Uterus (tissue), 4 donors: ENCODE results near the gene HECTD1. TPM values are rescaled to one million over a fixed set of nuclear protein-coding genes. Genes with fewer than 3 reads are reported as not detected.
"Not testable (repeated sequence)": the region's sequence is repeated elsewhere in the genome, so short reads cannot be mapped to it uniquely, and the experiment has no call there.

ENCODE experiments used
- DNase-seq, 2 donors: peaks; one replicate each; pipeline ENCODE4 v3.0.0-alpha.2; 2019 to 2020
- H3K27ac ChIP-seq, 2 donors: fragments of 200-600 bp; sonication (generic); 1 replicate in 1 of 2; 2 replicates in 1 of 2; pipeline ENCODE4 v1.5.1; 2016 to 2018
- H3K27me3 ChIP-seq, 2 donors: fragments of 200-600 bp; sonication (generic); one replicate each; pipeline ENCODE4 v1.5.1; 2018 to 2019; ENCODE audit warnings: control low read depth in 1 of 2
- H3K36me3 ChIP-seq, 2 donors: fragments of 200-600 bp; sonication (generic); one replicate each; pipeline ENCODE4 v1.5.1; 2019; ENCODE audit warnings: control low read depth in 1 of 2
- H3K4me1 ChIP-seq, 2 donors: fragments of 200-600 bp; sonication (generic); one replicate each; pipeline ENCODE4 v1.5.1; 2018 to 2019; ENCODE audit warnings: control low read depth in 1 of 2
- H3K4me3 ChIP-seq, 2 donors: fragments of 200-600 bp; sonication (generic); 1 replicate in 1 of 2; 2 replicates in 1 of 2; pipeline ENCODE4 v1.5.1; 2018 to 2019; ENCODE audit warnings: mild to moderate bottlenecking in 1 of 2
- H3K9me3 ChIP-seq, 2 donors: fragments of 200-600 bp; sonication (generic); one replicate each; pipeline ENCODE4 v1.5.1; 2019; ENCODE audit warnings: control low read depth in 1 of 2
- CTCF ChIP-seq, 4 experiments: fragments of 200-600 bp in 2 of 4; fragments of 450-650 bp in 2 of 4; sonication (generic) in 2 of 4; IDR thresholded peaks; one replicate each; pipeline ENCODE4 v1.5.1; 2016 to 2019; ENCODE audit warnings: antibody characterized with exemption in 4 of 4, mild to moderate bottlenecking in 2 of 4, moderate library complexity in 1 of 4
- POLR2A ChIP-seq, 2 donors: fragments of 450-650 bp; IDR thresholded peaks; one replicate each; pipeline ENCODE4 v1.6.1; 2016; ENCODE audit warnings: antibody characterized with exemption in 2 of 2, mild to moderate bottlenecking in 1 of 2, moderate library complexity in 1 of 2
- intact Hi-C: fragments of 100-400 bp; cut with DNase I; formaldehyde crosslinking; loops from one replicate; pipeline ENCODE4 v1.15.1; 2023; ENCODE audit warnings: low total_unique reads
- total RNA-seq, 4 donors: library from RNA; depleted of rRNA in 3 of 4; stranded (reverse); fragments of >200 nt in 3 of 4; gene quantifications; one replicate each; pipeline versions ENCODE4 v1.1.0 to v1.2.4, GENCODE V29; 2014 to 2023
- donor health status: DM: yes; HTN: yes; CAD: no.

Gene HECTD1
- total RNA-seq, 4 donors from 2014 or later = 99.4 to 434 (median 307) TPM

DNA sequence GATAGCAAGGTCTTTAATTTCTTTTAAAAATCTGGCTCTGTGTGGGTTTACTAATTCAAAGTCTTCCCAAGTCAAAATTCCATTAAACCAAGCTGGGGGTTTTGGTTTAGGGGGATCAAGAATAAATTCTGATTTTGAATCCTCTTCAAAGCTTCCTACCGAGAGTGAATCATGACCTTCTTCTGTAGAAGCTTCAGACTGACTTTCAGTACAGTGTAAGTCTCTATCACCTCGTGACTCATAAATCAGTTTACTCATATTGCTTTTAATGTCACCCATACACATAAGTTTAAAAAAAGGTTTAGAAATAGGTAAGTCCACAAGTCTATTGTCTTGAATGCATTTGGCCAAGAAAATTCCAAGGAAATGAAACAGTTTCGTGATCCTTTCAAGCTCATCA, 100.8 kb downstream of the HECTD1 start:
- Histone ChIP-seq H3K27me3 (no peaks in the 10 kb centered on the region), H3K4me1 (no peaks in the 10 kb centered on the region), H3K4me3 (no peak overlapping the region), H3K27ac (no peak overlapping the region), H3K9me3 (no peaks in the 10 kb centered on the region), H3K36me3 (no peaks in the 10 kb centered on the region)
- intact Hi-C loops = loop anchor here (10.0 kb wide), 1 partner anchor 472 kb away; no protein-coding TSS in a partner anchor
- no peak for DNase-seq
- TF ChIP-seq CTCF (IDR thresholded peaks at IDR 0.05) (no peak), POLR2A (IDR thresholded peaks at IDR 0.05) (no peak)

DNA sequence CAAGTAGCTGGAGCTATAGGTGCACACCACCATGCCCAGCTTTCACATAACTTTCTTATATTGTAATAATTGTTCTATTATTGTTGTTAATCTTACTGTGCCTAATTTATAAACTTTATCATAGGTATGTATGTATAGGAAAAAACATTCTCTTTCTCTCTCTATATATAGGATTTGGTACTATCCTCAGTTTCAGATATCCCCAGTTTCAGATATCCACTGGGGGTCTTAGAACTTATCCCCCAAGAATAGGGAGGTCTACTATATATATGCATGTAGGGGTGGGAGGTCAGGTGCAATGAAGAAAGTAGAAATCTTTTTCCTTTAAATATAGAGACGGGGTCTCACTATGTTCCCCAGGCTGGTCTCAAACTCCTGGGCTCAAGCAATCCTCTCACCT, 110.5 kb downstream of the HECTD1 start:
- Histone ChIP-seq H3K36me3 (no peaks in the 10 kb centered on the region), H3K9me3 (no peaks in the 10 kb centered on the region), H3K4me3 (no peak overlapping the region), H3K4me1 (no peaks in the 10 kb centered on the region), H3K27ac (no peak overlapping the region), H3K27me3 (no peaks in the 10 kb centered on the region)
- no peak for DNase-seq
- intact Hi-C loops = no loop called here
- TF ChIP-seq CTCF (IDR thresholded peaks at IDR 0.05) (no peak), POLR2A (IDR thresholded peaks at IDR 0.05) (no peak)

DNA sequence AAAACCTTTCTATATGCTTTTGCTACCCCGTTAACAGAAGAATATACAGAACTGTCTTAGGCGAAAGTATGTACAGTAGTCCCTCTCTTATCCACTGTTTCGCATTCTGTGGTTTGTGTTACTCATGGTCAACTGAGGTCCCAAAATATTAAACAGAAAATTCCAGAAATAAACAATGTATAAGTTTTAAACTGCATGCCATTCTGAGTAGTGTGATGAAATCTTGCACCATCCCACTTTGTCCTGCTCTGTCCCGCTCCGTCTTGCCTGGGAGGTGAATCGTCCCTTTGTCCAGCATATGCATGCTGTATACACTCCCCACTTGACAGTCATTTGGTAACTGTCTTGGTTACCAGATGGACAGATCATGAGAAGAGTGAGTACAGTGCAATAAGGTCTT, 111.3 kb downstream of the HECTD1 start:
- TF ChIP-seq POLR2A (IDR thresholded peaks at IDR 0.05) (no peak), CTCF (IDR thresholded peaks at IDR 0.05) (no peak)
- H3K4me3 ChIP-seq = no peak overlapping the region
- H3K9me3 ChIP-seq = no peaks in the 10 kb centered on the region
- no peak overlapping the region for H3K27ac ChIP-seq
- no peak for DNase-seq
- H3K4me1 ChIP-seq = no peaks in the 10 kb centered on the region
- intact Hi-C loops = no loop called here
- no peaks in the 10 kb centered on the region for H3K27me3 ChIP-seq
- H3K36me3 ChIP-seq = no peaks in the 10 kb centered on the region

DNA sequence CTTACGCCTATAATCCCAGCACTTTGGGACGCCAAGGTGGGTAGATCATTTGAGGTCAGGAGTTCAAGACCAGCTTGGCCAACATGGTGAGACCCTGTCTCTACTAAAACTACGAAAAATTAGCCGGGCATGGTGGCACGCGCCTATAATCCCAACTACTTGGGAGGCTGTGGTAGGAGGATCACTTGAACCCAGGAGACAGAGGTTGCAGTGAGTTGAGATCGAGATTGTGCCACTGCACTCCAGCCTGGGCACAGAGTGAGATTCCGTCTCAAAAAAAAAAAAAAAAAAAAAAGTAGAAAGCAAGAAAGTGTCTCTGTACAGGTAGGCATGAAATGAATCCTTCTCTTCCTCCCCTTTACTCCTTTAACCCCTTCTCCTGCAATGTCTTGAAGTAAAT, 111.8 kb downstream of the HECTD1 start:
- H3K4me1 ChIP-seq, H3K4me3 ChIP-seq, H3K27me3 ChIP-seq, H3K9me3 ChIP-seq, intact Hi-C loops, H3K27ac ChIP-seq, DNase-seq, H3K36me3 ChIP-seq: not testable (repeated sequence)

- DNase-seq, H3K27ac ChIP-seq, H3K36me3 ChIP-seq, H3K4me1 ChIP-seq, H3K4me3 ChIP-seq, H3K9me3 ChIP-seq, intact Hi-C loops, H3K27me3 ChIP-seq: not testable (repeated sequence)
Measured at GRCh38 chr14:31093884-31094839, 113.4 kb downstream of the HECTD1 start.

- intact Hi-C loops = no loop called here
- no peak for DNase-seq
Measured at GRCh38 chr14:31092160-31092708, 115.4 kb downstream of the HECTD1 start.

More at GRCh38 chr14:31092160-31092708, 115.4 kb downstream of the HECTD1 start:
- TF ChIP-seq CTCF (IDR thresholded peaks at IDR 0.05) (no peak), POLR2A (IDR thresholded peaks at IDR 0.05) (no peak)
- H3K4me3 ChIP-seq = no peak overlapping the region
- H3K36me3 ChIP-seq = no peaks in the 10 kb centered on the region
- no peaks in the 10 kb centered on the region for H3K27me3 ChIP-seq
- no peak overlapping the region for H3K27ac ChIP-seq
- H3K4me1 ChIP-seq = no peaks in the 10 kb centered on the region
- H3K9me3 ChIP-seq = no peaks in the 10 kb centered on the region
